ENCODE data around the gene NPFFR1. TPM values are rescaled to one million over a fixed set of nuclear protein-coding genes. Genes with fewer than 3 reads are reported as not detected.

Gene NPFFR1
- total and polyA plus RNA-seq, 2 experiments from 2014 or later, result 0.03 to 0.05 TPM

GRCh38 chr10:70308121-70309060 is 24.6 kb upstream of the NPFFR1 start:
- no peaks in the 10 kb centered on the region for H3F3A ChIP-seq (replicated peaks; ENCODE audit: low read depth)
- H3K4me1 ChIP-seq (ENCODE audit: insufficient read depth), result no peaks in the 10 kb centered on the region
- H3K4me1 Mint-ChIP-seq, result no peaks in the 10 kb centered on the region
- H4K20me1 ChIP-seq (replicated peaks; ENCODE audit: insufficient read depth), result no peaks in the 10 kb centered on the region; the same call in 1 of the 2 replicates
- H3K4me3 ChIP-seq, result no peak overlapping the region
- H3K9me3 Mint-ChIP-seq, result peaks cover 2% of the 10 kb centered on the region; the same call in 2 of the 3 replicates
- no peaks in the 10 kb centered on the region for H3K9me2 ChIP-seq (ENCODE audit: insufficient read depth)
- no peaks in the 10 kb centered on the region for H3K36me3 ChIP-seq (ENCODE audit: insufficient read depth)
- DNase-seq (ENCODE audit: low spot score), result no peak
- H3K36me3 Mint-ChIP-seq (ENCODE audit: low read depth), result no peaks in the 10 kb centered on the region
- H3K4me3 Mint-ChIP-seq, result no peak overlapping the region
- peaks cover 3% of the 10 kb centered on the region for H3K27me3 Mint-ChIP-seq (ENCODE audit: insufficient read depth, low read depth, poor library complexity)
- ATAC-seq, result no peak; the same call in 2 of the 3 replicates
- no peak overlapping the region for H3K27ac ChIP-seq (ENCODE audit: low read depth)
- no peak overlapping the region for H2AFZ ChIP-seq
- no peaks in the 10 kb centered on the region for H3K79me2 ChIP-seq (replicated peaks; ENCODE audit: insufficient read depth)
- H3K4me2 ChIP-seq, result no peak overlapping the region
- TF ChIP-seq ZNF114 (CRISPR knock-in tag; IDR thresholded peaks at IDR 0.05) (no peak), CREB1 (CRISPR knock-in tag; IDR thresholded peaks at IDR 0.05; ENCODE audit: low read depth) (no peak), STAT1 (IDR thresholded peaks at IDR 0.05; ENCODE audit: unreplicated experiment) (no peak), ETS1 (IDR thresholded peaks at IDR 0.05) (no peak), EZH2 (IDR thresholded peaks at IDR 0.05; ENCODE audit: low read depth, unreplicated experiment) (no peak), ZNF331 (CRISPR knock-in tag; IDR thresholded peaks at IDR 0.05; ENCODE audit: low read depth) (no peak), EZH2phosphoT487 (IDR thresholded peaks at IDR 0.05; ENCODE audit: unreplicated experiment) (no peak)
- TF ChIP-seq, protein P1, sequence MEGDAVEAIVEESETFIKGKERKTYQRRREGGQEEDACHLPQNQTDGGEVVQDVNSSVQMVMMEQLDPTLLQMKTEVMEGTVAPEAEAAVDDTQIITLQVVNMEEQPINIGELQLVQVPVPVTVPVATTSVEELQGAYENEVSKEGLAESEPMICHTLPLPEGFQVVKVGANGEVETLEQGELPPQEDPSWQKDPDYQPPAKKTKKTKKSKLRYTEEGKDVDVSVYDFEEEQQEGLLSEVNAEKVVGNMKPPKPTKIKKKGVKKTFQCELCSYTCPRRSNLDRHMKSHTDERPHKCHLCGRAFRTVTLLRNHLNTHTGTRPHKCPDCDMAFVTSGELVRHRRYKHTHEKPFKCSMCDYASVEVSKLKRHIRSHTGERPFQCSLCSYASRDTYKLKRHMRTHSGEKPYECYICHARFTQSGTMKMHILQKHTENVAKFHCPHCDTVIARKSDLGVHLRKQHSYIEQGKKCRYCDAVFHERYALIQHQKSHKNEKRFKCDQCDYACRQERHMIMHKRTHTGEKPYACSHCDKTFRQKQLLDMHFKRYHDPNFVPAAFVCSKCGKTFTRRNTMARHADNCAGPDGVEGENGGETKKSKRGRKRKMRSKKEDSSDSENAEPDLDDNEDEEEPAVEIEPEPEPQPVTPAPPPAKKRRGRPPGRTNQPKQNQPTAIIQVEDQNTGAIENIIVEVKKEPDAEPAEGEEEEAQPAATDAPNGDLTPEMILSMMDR (conservative IDR thresholded peaks at IDR 0.05; ENCODE audit: low read depth in 2 of 2), result no peak
- no peaks in the 10 kb centered on the region for H3K27me3 ChIP-seq (ENCODE audit: insufficient read depth)
- no peak overlapping the region for H3K27ac Mint-ChIP-seq

GRCh38 chr10:70306886-70307520 is 23.2 kb upstream of the NPFFR1 start:
- peaks cover 3% of the 10 kb centered on the region for H3K27me3 Mint-ChIP-seq (ENCODE audit: insufficient read depth, low read depth, poor library complexity)
- no peak for TF ChIP-seq EZH2 (IDR thresholded peaks at IDR 0.05; ENCODE audit: low read depth, unreplicated experiment)
- no peak for TF ChIP-seq REST (IDR thresholded peaks at IDR 0.05; ENCODE audit: unreplicated experiment)
- no peak for TF ChIP-seq ZNF114 (CRISPR knock-in tag; IDR thresholded peaks at IDR 0.05)
- no peak for TF ChIP-seq STAT1 (IDR thresholded peaks at IDR 0.05; ENCODE audit: unreplicated experiment)
- TF ChIP-seq EZH2phosphoT487 (IDR thresholded peaks at IDR 0.05; ENCODE audit: unreplicated experiment), result no peak
- TF ChIP-seq, protein P1 (conservative IDR thresholded peaks at IDR 0.05; ENCODE audit: low read depth in 2 of 2), result no peak
- no peak for TF ChIP-seq ZNF331 (CRISPR knock-in tag; IDR thresholded peaks at IDR 0.05; ENCODE audit: low read depth)
- Histone ChIP-seq H3K27ac (ENCODE audit: low read depth) (no peak overlapping the region), H3F3A (replicated peaks; ENCODE audit: low read depth) (no peaks in the 10 kb centered on the region), H3K4me1 (ENCODE audit: insufficient read depth) (no peaks in the 10 kb centered on the region), H3K79me2 (replicated peaks; ENCODE audit: insufficient read depth) (no peaks in the 10 kb centered on the region), H4K20me1 (replicated peaks; ENCODE audit: insufficient read depth) (no peaks in the 10 kb centered on the region; the same call in 1 of the 2 replicates), H3K4me3 (no peak overlapping the region), H3K9me2 (ENCODE audit: insufficient read depth) (no peaks in the 10 kb centered on the region), H2AFZ (no peak overlapping the region), H3K36me3 (ENCODE audit: insufficient read depth) (no peaks in the 10 kb centered on the region), H3K4me2 (no peak overlapping the region), H3K27me3 (ENCODE audit: insufficient read depth) (no peaks in the 10 kb centered on the region)
- ATAC-seq (no peak), DNase-seq (ENCODE audit: low spot score) (no peak)
- no peak overlapping the region for H3K4me3 Mint-ChIP-seq
- no peaks in the 10 kb centered on the region for H3K36me3 Mint-ChIP-seq (ENCODE audit: low read depth)
- H3K27ac Mint-ChIP-seq, result no peak overlapping the region
- peaks cover 2% of the 10 kb centered on the region; the same call in 2 of the 3 replicates for H3K9me3 Mint-ChIP-seq
- H3K4me1 Mint-ChIP-seq, result no peaks in the 10 kb centered on the region
